ENCODE results near the gene C4BPB. TPM values are rescaled to one million over a fixed set of nuclear protein-coding genes. Genes with fewer than 3 reads are reported as not detected.
"Not testable (repeated sequence)": the region's sequence is repeated elsewhere in the genome, so short reads cannot be mapped to it uniquely, and the experiment has no call there.

C4BPB gene
- not detected in 2 replicates for total RNA-seq (2014; rRNA removed; shearing (Covaris generic))

- no peaks in the 10 kb centered on the region for H3K36me3 ChIP-seq (replicated peaks; ENCODE audit: control insufficient read depth, insufficient read depth, low read length)
- H3K27me3 ChIP-seq (ENCODE audit: control insufficient read depth, insufficient read depth, low read length): no peaks in the 10 kb centered on the region
- H3K4me3 ChIP-seq (ENCODE audit: insufficient read depth, low read depth, low read length): no peak within 1 kb of the TSS
- DNase-seq: no peak
These were observed at the start of gene C4BPB for GRCh38 chr1:207088701-207089626. TSS of gene C4BPB (plus strand) at chr1:207088860. CDS start at chr1:207089532, 672 bp downstream.

GRCh38 chr1:207039380-207040180, 49.1 kb upstream of the C4BPB start:
- DNase-seq: no peak
- Histone ChIP-seq H3K4me3 (ENCODE audit: insufficient read depth, low read depth, low read length) (no peak overlapping the region), H3K36me3 (replicated peaks; ENCODE audit: control insufficient read depth, insufficient read depth, low read length) (no peaks in the 10 kb centered on the region), H3K27me3 (ENCODE audit: control insufficient read depth, insufficient read depth, low read length) (no peaks in the 10 kb centered on the region)

- no peak for DNase-seq
- H3K36me3 ChIP-seq (replicated peaks; ENCODE audit: control insufficient read depth, insufficient read depth, low read length): no peaks in the 10 kb centered on the region
- no peak overlapping the region for H3K4me3 ChIP-seq (ENCODE audit: insufficient read depth, low read depth, low read length)
- no peaks in the 10 kb centered on the region for H3K27me3 ChIP-seq (ENCODE audit: control insufficient read depth, insufficient read depth, low read length)
These were observed 48.5 kb upstream of the C4BPB start for GRCh38 chr1:207040181-207040533.

GRCh38 chr1:207041397-207041796, 47.3 kb upstream of the C4BPB start:
- H3K36me3 ChIP-seq (replicated peaks; ENCODE audit: control insufficient read depth, insufficient read depth, low read length); H3K4me3 ChIP-seq (ENCODE audit: insufficient read depth, low read depth, low read length); H3K27me3 ChIP-seq (ENCODE audit: control insufficient read depth, insufficient read depth, low read length); DNase-seq: not testable (repeated sequence)

- Histone ChIP-seq H3K4me3 (ENCODE audit: insufficient read depth, low read depth, low read length) (no peak overlapping the region), H3K27me3 (ENCODE audit: control insufficient read depth, insufficient read depth, low read length) (no peaks in the 10 kb centered on the region), H3K36me3 (replicated peaks; ENCODE audit: control insufficient read depth, insufficient read depth, low read length) (peaks cover 9% of the 10 kb centered on the region)
- no peak for DNase-seq
These were observed 43.2 kb upstream of the C4BPB start for GRCh38 chr1:207045453-207045852.

- H3K36me3 ChIP-seq (replicated peaks; ENCODE audit: control insufficient read depth, insufficient read depth, low read length): peaks cover 9% of the 10 kb centered on the region
- no peak for DNase-seq
- H3K4me3 ChIP-seq (ENCODE audit: insufficient read depth, low read depth, low read length): no peak overlapping the region
- H3K27me3 ChIP-seq (ENCODE audit: control insufficient read depth, insufficient read depth, low read length): no peaks in the 10 kb centered on the region
These were observed 41.2 kb upstream of the C4BPB start for GRCh38 chr1:207047505-207047904.

- DNase-seq: no peak
- Histone ChIP-seq H3K4me3 (ENCODE audit: insufficient read depth, low read depth, low read length) (no peak overlapping the region), H3K36me3 (replicated peaks; ENCODE audit: control insufficient read depth, insufficient read depth, low read length) (peaks cover 9% of the 10 kb centered on the region), H3K27me3 (ENCODE audit: control insufficient read depth, insufficient read depth, low read length) (no peaks in the 10 kb centered on the region)
These were observed 40.6 kb upstream of the C4BPB start for GRCh38 chr1:207048041-207048440.

- no peak for DNase-seq
- Histone ChIP-seq H3K27me3 (ENCODE audit: control insufficient read depth, insufficient read depth, low read length) (no peaks in the 10 kb centered on the region), H3K4me3 (ENCODE audit: insufficient read depth, low read depth, low read length) (no peak overlapping the region), H3K36me3 (replicated peaks; ENCODE audit: control insufficient read depth, insufficient read depth, low read length) (peaks cover 9% of the 10 kb centered on the region)
These were observed 39.6 kb upstream of the C4BPB start for GRCh38 chr1:207049054-207049453.

- H3K4me3 ChIP-seq (ENCODE audit: insufficient read depth, low read depth, low read length): peak overlapping the region; percentile 78; the same call in 1 of the 2 replicates
- no peaks in the 10 kb centered on the region for H3K27me3 ChIP-seq (ENCODE audit: control insufficient read depth, insufficient read depth, low read length)
- peaks cover 9% of the 10 kb centered on the region for H3K36me3 ChIP-seq (replicated peaks; ENCODE audit: control insufficient read depth, insufficient read depth, low read length)
- no peak for DNase-seq
These were observed 39.1 kb upstream of the C4BPB start for GRCh38 chr1:207049514-207049913.

- no peaks in the 10 kb centered on the region for H3K27me3 ChIP-seq (ENCODE audit: control insufficient read depth, insufficient read depth, low read length)
- peak; percentile 47 for DNase-seq
These were observed 38.7 kb upstream of the C4BPB start for GRCh38 chr1:207049974-207050391.

GRCh38 chr1:207050480-207051190, 38.0 kb upstream of the C4BPB start:
- Histone ChIP-seq H3K36me3 (replicated peaks; ENCODE audit: control insufficient read depth, insufficient read depth, low read length) (peaks cover 9% of the 10 kb centered on the region), H3K27me3 (ENCODE audit: control insufficient read depth, insufficient read depth, low read length) (no peaks in the 10 kb centered on the region), H3K4me3 (ENCODE audit: insufficient read depth, low read depth, low read length) (peak overlapping the region; percentile 78)
- DNase-seq: peak; percentile 84

More at GRCh38 chr1:207049974-207050391, 38.7 kb upstream of the C4BPB start:
- H3K4me3 ChIP-seq (ENCODE audit: insufficient read depth, low read depth, low read length): peak overlapping the region; percentile 78
- H3K36me3 ChIP-seq (replicated peaks; ENCODE audit: control insufficient read depth, insufficient read depth, low read length): peaks cover 9% of the 10 kb centered on the region

- Histone ChIP-seq H3K36me3 (replicated peaks; ENCODE audit: control insufficient read depth, insufficient read depth, low read length) (peaks cover 9% of the 10 kb centered on the region), H3K4me3 (ENCODE audit: insufficient read depth, low read depth, low read length) (peak within 1 kb of the TSS; percentile 78)
- no peak for DNase-seq
These were observed 37.3 kb upstream of the C4BPB start, which contains the start of gene YOD1 for GRCh38 chr1:207051191-207051943. TSS of gene YOD1 (minus strand) at chr1:207051208. CDS start at chr1:207051030, 178 bp downstream.

GRCh38 chr1:207052911-207053769, 35.5 kb upstream of the C4BPB start, which contains the start of gene PFKFB2:
TSS of gene PFKFB2 (plus strand) at chr1:207053275. CDS start at chr1:207054718, 1,443 bp downstream.
- no peaks in the 10 kb centered on the region for H3K27me3 ChIP-seq (ENCODE audit: control insufficient read depth, insufficient read depth, low read length)

More at GRCh38 chr1:207051191-207051943, 37.3 kb upstream of the C4BPB start, which contains the start of gene YOD1:
- no peaks in the 10 kb centered on the region for H3K27me3 ChIP-seq (ENCODE audit: control insufficient read depth, insufficient read depth, low read length)

More at GRCh38 chr1:207052911-207053769, 35.5 kb upstream of the C4BPB start, which contains the start of gene PFKFB2:
- Histone ChIP-seq H3K4me3 (ENCODE audit: insufficient read depth, low read depth, low read length) (peak within 1 kb of the TSS; percentile 92), H3K36me3 (replicated peaks; ENCODE audit: control insufficient read depth, insufficient read depth, low read length) (peaks cover 8% of the 10 kb centered on the region)
- DNase-seq: peak; percentile 95

All from H7 (cell line).